Neural cell (in vitro differentiated cells): ENCODE results near the gene ZGLP1. TPM values are rescaled to one million over a fixed set of nuclear protein-coding genes. Genes with fewer than 3 reads are reported as not detected.

Experiments
- H2AFZ ChIP-seq: fragments of 200-600, 300-800 bp; sonication (generic), shearing (Covaris generic); 2 replicates; pipeline ENCODE4 v1.6.0; 2014; ENCODE audit warnings: low read depth, mild to moderate bottlenecking, antibody characterized with exemption, low read length, moderate library complexity
- H3F3A ChIP-seq: fragments of 200-600 bp; shearing (Covaris generic); 2 replicates; pipeline ENCODE4 v1.6.1; 2016; ENCODE audit warnings: mild to moderate bottlenecking, moderate library complexity, mixed read lengths, antibody characterized with exemption, low read length; ENCODE audit not compliant: insufficient read depth, poor library complexity, severe bottlenecking
- H3K27ac ChIP-seq: fragments of 200-600, 300-800 bp; sonication (generic), shearing (Covaris generic); 2 replicates; pipeline ENCODE4 v1.5.1; 2014; ENCODE audit warnings: mild to moderate bottlenecking, low read length, moderate library complexity
- H3K27me3 ChIP-seq: fragments of 300-800, 200-600 bp; sonication (generic), shearing (Covaris generic); 2 replicates; pipeline ENCODE4 v1.6.0; 2014; ENCODE audit warnings: mild to moderate bottlenecking, low read depth, low read length, moderate library complexity; ENCODE audit not compliant: insufficient read depth
- H3K36me3 ChIP-seq: fragments of 300-800, 200-600 bp; sonication (generic), shearing (Covaris generic); 2 replicates; pipeline ENCODE4 v1.5.1; 2014; ENCODE audit warnings: mild to moderate bottlenecking, antibody characterized with exemption, low read length, moderate library complexity; ENCODE audit not compliant: insufficient read depth
- H3K4me2 ChIP-seq: fragments of 300-800, 200-600 bp; sonication (generic), shearing (Covaris generic); 2 replicates; pipeline ENCODE4 v1.6.0; 2014; ENCODE audit warnings: mild to moderate bottlenecking, low read length
- H3K4me3 ChIP-seq: fragments of 300-800, 200-600 bp; sonication (generic), shearing (Covaris generic); 2 replicates; pipeline ENCODE4 v1.5.1; 2014; ENCODE audit warnings: mild to moderate bottlenecking, low read length, moderate library complexity
- H3K79me2 ChIP-seq: fragments of 200-600 bp; shearing (Covaris generic); replicated peaks from 2 replicates; pipeline ENCODE4 v1.6.0; 2014; ENCODE audit warnings: mild to moderate bottlenecking, low read length, moderate library complexity; ENCODE audit not compliant: insufficient read depth
- H3K9ac ChIP-seq: fragments of 300-800, 200-600 bp; sonication (generic), shearing (Covaris generic); 2 replicates; pipeline ENCODE4 v1.6.1; 2016; ENCODE audit warnings: mild to moderate bottlenecking, low read length, mixed read lengths
- H3K9me2 ChIP-seq: fragments of 200-600 bp; shearing (Covaris generic); 2 replicates; pipeline ENCODE4 v1.6.1; 2016; ENCODE audit warnings: mild to moderate bottlenecking, low read length, mixed read lengths; ENCODE audit not compliant: insufficient read depth
- H3K9me3 ChIP-seq: fragments of 200-600, 300-800 bp; sonication (generic), shearing (Covaris generic); 2 replicates; pipeline ENCODE4 v1.6.1; 2016; ENCODE audit warnings: mild to moderate bottlenecking, mixed run types, low read length, moderate library complexity, mixed read lengths
- H4K20me1 ChIP-seq: fragments of 200-600 bp; shearing (Covaris generic); 2 replicates; pipeline ENCODE4 v1.6.1; 2016; ENCODE audit warnings: mild to moderate bottlenecking, mixed run types; ENCODE audit not compliant: insufficient read depth
- EP300 ChIP-seq: fragments of 450-650 bp; conservative IDR thresholded peaks from 2 replicates; pipeline ENCODE4 v1.6.1; 2014; ENCODE audit warnings: antibody characterized with exemption, mild to moderate bottlenecking, moderate library complexity; ENCODE audit not compliant: poor library complexity, severe bottlenecking
- EZH2 ChIP-seq: fragments of 200-600, 300-800 bp; shearing (Covaris generic), sonication (generic); IDR thresholded peaks from 2 replicates; pipeline ENCODE4 v1.6.1; 2014; ENCODE audit warnings: antibody characterized with exemption, low read length, borderline replicate concordance, mild to moderate bottlenecking; ENCODE audit not compliant: insufficient read depth, poor library complexity, severe bottlenecking
- MXI1 ChIP-seq: fragments of 450-650 bp; conservative IDR thresholded peaks from 2 replicates; pipeline ENCODE4 v1.6.1; 2014; ENCODE audit warnings: antibody characterized with exemption, mild to moderate bottlenecking; ENCODE audit not compliant: poor library complexity, severe bottlenecking
- POLR2AphosphoS5 ChIP-seq: IDR thresholded peaks from 2 replicates; pipeline ENCODE4 v1.6.1; 2012
- RAD21 ChIP-seq: fragments of 450-650 bp; conservative IDR thresholded peaks from 2 replicates; pipeline ENCODE4 v1.6.1; 2014; ENCODE audit warnings: antibody characterized with exemption, mild to moderate bottlenecking, moderate library complexity
- SMC3 ChIP-seq: fragments of 450-650 bp; conservative IDR thresholded peaks from 2 replicates; pipeline ENCODE4 v1.6.1; 2014; ENCODE audit warnings: antibody characterized with exemption, mild to moderate bottlenecking, moderate library complexity; ENCODE audit not compliant: poor library complexity
- TAF1 ChIP-seq: IDR thresholded peaks from 2 replicates; pipeline ENCODE4 v1.6.1; 2012; ENCODE audit warnings: low read depth
- polyA plus RNA-seq: library from polyadenylated mRNA; depleted of rRNA; stranded (reverse); fragments of >200 nt; gene quantifications from 2 replicates; pipeline ENCODE4 v1.2.3, GENCODE V29; 2014
- TF ChIP-seq, protein P1 (sequence below): fragments of 450-650 bp; IDR thresholded peaks from 2 replicates; pipeline ENCODE4 v1.5.1; 2014; ENCODE audit warnings: antibody characterized with exemption, mild to moderate bottlenecking, moderate library complexity; ENCODE audit not compliant: poor library complexity, severe bottlenecking
- TF ChIP-seq, protein P2 (sequence below): IDR thresholded peaks from 2 replicates; pipeline ENCODE4 v1.6.1; 2012; ENCODE audit warnings: borderline replicate concordance

ZGLP1 gene
- polyA plus RNA-seq, 1 donor from 2014 or later: 22.8 TPM

DNA sequence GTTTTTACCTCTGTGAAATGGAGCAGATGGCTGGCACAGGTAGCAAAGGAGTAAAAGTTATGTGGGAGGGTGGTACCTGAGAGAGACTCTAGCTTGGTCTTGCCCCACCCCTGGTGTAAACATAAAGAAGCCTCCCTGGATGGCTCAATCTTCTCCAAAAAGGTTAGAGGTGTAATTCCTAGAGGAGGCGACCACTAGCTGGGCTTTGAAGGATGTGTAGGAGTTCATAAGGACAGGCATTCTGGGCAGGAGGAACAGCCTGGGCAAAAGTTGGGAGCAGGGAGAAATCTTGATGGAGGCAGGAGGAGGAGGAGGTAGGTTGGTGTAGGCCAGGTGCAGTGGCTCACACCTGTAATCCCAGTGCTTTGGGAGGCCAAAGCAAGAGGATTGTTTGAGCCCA lies 30.7 kb downstream of the ZGLP1 start:
- Histone ChIP-seq H3K4me2 (no peak overlapping the region), H2AFZ (no peak overlapping the region), H3K9me2 (no peaks in the 10 kb centered on the region), H3K36me3 (no peaks in the 10 kb centered on the region), H3K4me3 (no peak overlapping the region), H3F3A (no peaks in the 10 kb centered on the region), H4K20me1 (no peaks in the 10 kb centered on the region), H3K27ac (no peak overlapping the region), H3K79me2 (no peaks in the 10 kb centered on the region), H3K27me3 (peaks cover 1% of the 10 kb centered on the region), H3K9ac (no peak overlapping the region), H3K9me3 (no peaks in the 10 kb centered on the region)
- TF ChIP-seq, protein P1, sequence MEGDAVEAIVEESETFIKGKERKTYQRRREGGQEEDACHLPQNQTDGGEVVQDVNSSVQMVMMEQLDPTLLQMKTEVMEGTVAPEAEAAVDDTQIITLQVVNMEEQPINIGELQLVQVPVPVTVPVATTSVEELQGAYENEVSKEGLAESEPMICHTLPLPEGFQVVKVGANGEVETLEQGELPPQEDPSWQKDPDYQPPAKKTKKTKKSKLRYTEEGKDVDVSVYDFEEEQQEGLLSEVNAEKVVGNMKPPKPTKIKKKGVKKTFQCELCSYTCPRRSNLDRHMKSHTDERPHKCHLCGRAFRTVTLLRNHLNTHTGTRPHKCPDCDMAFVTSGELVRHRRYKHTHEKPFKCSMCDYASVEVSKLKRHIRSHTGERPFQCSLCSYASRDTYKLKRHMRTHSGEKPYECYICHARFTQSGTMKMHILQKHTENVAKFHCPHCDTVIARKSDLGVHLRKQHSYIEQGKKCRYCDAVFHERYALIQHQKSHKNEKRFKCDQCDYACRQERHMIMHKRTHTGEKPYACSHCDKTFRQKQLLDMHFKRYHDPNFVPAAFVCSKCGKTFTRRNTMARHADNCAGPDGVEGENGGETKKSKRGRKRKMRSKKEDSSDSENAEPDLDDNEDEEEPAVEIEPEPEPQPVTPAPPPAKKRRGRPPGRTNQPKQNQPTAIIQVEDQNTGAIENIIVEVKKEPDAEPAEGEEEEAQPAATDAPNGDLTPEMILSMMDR: no peak
- TF ChIP-seq RAD21 (no peak), POLR2AphosphoS5 (no peak), SMC3 (no peak), TAF1 (no peak), EZH2 (no peak), EP300 (no peak), MXI1 (no peak)
- TF ChIP-seq, protein P2, sequence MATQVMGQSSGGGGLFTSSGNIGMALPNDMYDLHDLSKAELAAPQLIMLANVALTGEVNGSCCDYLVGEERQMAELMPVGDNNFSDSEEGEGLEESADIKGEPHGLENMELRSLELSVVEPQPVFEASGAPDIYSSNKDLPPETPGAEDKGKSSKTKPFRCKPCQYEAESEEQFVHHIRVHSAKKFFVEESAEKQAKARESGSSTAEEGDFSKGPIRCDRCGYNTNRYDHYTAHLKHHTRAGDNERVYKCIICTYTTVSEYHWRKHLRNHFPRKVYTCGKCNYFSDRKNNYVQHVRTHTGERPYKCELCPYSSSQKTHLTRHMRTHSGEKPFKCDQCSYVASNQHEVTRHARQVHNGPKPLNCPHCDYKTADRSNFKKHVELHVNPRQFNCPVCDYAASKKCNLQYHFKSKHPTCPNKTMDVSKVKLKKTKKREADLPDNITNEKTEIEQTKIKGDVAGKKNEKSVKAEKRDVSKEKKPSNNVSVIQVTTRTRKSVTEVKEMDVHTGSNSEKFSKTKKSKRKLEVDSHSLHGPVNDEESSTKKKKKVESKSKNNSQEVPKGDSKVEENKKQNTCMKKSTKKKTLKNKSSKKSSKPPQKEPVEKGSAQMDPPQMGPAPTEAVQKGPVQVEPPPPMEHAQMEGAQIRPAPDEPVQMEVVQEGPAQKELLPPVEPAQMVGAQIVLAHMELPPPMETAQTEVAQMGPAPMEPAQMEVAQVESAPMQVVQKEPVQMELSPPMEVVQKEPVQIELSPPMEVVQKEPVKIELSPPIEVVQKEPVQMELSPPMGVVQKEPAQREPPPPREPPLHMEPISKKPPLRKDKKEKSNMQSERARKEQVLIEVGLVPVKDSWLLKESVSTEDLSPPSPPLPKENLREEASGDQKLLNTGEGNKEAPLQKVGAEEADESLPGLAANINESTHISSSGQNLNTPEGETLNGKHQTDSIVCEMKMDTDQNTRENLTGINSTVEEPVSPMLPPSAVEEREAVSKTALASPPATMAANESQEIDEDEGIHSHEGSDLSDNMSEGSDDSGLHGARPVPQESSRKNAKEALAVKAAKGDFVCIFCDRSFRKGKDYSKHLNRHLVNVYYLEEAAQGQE: no peak

DNA sequence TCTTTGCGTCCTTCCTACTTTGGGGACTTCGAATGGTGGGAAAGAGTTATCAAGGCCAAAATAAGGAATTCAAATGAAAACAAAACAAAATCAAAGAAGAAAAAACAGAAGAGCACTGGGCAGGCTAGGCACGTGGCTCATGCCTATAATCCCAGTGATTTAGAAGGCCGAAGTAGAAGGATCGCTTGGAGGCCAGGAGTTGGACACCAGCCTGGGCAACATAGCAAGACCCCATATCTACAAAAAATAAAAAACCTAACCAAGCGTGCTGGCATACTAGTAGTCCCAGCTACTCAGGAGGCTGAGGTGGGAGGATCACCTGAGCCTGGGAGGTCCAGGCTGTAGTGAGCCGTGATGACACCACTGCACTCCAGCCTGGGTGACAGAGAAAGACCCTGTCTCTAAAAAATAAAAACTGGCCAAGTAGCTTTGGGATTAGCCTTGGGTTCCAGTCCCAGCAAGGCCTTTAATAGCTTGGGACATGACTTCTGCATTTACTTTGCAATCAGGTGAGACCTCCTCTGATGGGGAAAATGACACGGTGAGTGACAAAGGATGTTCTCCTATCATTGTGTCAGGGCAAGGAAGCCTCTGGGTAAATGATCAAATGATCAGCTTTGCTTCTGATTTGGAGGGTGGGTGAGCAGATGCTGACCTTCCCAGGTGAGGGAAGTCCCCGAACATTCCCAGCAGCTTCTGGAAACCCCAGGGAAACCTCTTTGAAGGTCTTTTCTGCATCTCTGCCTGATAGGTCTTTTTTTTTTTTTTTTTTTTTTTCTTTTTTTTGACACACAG lies 31.6 kb downstream of the ZGLP1 start:
- Histone ChIP-seq H3K27me3 (peaks cover 4% of the 10 kb centered on the region), H3K4me3 (no peak overlapping the region), H3F3A (no peaks in the 10 kb centered on the region), H3K79me2 (no peaks in the 10 kb centered on the region), H2AFZ (no peak overlapping the region), H3K27ac (no peak overlapping the region), H3K9me3 (no peaks in the 10 kb centered on the region), H3K9me2 (no peaks in the 10 kb centered on the region), H3K9ac (no peak overlapping the region), H3K36me3 (no peaks in the 10 kb centered on the region), H3K4me2 (no peak overlapping the region), H4K20me1 (no peaks in the 10 kb centered on the region)
- TF ChIP-seq MXI1 (no peak), EZH2 (no peak), EP300 (no peak), TAF1 (no peak), SMC3 (no peak), POLR2AphosphoS5 (no peak), RAD21 (no peak)
- TF ChIP-seq, protein P1: no peak
- TF ChIP-seq, protein P2: no peak
